Erythroblast (primary cell): Measurements from ENCODE around the gene CAV1.
"Not testable (repeated sequence)": the region's sequence is repeated elsewhere in the genome, so short reads cannot be mapped to it uniquely, and the experiment has no call there.

Experiments used
- DNase-seq, 2 experiments: peaks; one replicate each; lab custom pipeline; 2025; lab: John Stamatoyannopoulos, UW
- GATA1 ChIP-seq: IDR thresholded peaks from 2 replicates; pipeline ENCODE4 v1.6.1; 2011; ENCODE audit warnings: low read depth, mild to moderate bottlenecking, control low read depth, low read length, moderate library complexity
- POLR2A ChIP-seq: IDR thresholded peaks from 2 replicates; pipeline ENCODE4 v1.6.1; 2011; ENCODE audit warnings: mild to moderate bottlenecking, low read length

The CAV1 gene, protein sequence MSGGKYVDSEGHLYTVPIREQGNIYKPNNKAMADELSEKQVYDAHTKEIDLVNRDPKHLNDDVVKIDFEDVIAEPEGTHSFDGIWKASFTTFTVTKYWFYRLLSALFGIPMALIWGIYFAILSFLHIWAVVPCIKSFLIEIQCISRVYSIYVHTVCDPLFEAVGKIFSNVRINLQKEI

DNA sequence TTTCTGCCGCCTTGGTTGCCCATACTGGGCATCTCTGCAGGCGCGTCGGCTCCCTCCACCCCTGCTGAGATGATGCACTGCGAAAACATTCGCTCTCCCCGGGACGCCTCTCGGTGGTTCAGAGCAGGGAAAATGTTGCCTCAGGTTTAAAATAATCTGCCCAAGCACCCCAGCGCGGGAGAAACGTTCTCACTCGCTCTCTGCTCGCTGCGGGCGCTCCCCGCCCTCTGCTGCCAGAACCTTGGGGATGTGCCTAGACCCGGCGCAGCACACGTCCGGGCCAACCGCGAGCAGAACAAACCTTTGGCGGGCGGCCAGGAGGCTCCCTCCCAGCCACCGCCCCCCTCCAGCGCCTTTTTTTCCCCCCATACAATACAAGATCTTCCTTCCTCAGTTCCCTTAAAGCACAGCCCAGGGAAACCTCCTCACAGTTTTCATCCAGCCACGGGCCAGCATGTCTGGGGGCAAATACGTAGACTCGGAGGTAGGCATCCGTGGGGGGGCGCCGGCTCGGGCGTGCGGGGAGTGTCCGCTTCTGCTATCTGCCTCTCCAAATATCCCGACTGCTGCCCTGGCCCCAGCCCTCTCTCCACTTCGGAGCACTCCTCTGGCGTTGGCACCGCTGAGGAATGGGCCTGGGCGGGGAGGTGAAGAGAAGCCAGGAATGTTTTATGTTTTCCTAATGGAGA is at the start of gene CAV1:
TSS of gene CAV1 (plus strand) at position 428 of the 689 bp plus-strand sequence. CDS start at position 455, 27 bp downstream.
- TF ChIP-seq GATA1: no peak
- TF ChIP-seq POLR2A: no peak
- DNase-seq: peak; percentile 58 to 66

DNA sequence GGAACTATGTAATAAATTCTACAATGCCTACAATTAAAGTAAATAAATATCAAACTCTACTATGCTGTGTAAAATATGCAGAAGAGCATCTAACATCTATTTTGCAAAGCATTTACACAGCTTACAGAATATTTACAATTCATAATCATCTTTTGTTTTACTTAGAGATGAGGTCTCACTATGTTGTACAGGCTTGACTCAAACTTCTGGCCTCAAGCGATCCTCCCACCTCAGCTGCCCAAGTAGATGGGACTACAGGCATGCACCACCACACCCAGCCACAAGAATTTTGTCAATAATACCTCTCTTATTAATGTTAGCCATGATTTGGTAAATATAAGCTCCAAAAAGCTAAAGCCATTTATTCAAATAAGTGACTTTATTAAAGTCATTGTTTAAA is 47.2 kb upstream of the CAV1 start:
- no peak for TF ChIP-seq GATA1
- TF ChIP-seq POLR2A: no peak
- no peak for DNase-seq

DNA sequence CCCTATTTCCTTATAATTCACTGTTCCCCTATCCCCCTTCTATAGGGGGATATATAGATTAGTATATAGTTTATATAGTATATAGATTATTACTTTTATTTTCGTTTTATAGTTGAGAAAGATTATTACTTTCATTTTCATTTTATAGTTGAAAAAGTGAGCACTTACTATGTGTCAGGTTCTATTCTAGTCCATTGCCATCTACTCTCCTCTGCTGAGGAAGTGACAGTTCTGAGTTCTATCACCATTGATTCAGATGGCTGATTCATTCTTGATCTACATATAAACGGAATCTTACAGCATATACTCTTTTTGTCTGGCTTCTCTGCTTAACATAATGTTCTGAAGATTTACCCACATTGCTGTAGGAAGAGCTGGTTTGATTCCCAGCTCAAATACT is 46.0 kb upstream of the CAV1 start:
- TF ChIP-seq GATA1: no peak
- no peak for TF ChIP-seq POLR2A
- DNase-seq: no peak

DNA sequence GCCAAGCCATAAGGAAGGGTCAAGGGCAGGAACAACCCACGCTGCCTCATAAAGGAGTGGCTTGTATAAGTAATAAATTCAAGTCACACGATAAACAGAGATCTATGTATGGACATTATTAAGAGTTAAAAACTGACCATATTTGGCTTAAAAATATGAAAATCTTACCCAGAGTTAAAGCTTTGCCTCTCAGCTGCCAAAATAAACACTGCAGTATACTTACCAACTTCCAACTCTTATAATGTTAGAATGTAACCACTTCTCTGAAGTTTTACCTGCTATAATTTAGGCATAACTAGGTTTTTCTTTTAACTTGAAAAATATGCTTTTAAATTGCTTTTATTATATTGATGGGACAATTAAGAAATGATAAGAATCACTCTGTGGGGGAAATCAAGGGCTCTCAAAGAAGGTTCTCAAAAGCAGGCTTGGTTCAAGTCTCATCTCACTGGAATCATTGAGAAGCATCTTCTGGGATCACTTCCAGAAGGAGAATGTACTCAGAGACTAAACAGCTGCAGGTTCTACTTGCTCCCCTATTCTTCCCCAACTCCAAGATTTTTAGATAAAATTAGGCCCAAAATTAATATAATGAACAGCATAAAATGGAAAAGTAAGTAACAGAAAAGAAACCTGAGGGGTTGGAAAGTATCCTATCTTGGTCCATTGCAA is 41.4 kb upstream of the CAV1 start:
- TF ChIP-seq GATA1 (no peak), POLR2A (no peak)
- DNase-seq: no peak

DNA sequence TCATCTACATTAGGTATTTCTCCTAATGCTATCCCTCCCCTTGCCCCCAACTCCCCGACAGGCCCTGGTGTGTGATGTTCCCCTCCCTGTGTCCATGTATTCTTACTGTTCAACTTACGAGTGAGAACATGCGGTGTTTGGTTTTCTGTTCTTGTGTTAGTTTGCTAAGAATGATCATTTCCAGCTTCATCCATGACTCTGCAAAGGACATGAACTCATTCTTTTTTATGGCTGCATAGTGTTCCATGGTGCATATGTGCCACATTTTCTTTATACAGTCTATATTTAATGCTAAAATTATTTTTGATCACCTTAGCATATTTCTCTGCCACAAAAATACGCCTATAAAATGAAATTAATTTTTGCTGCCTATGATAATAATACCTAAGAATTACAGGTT is 40.4 kb upstream of the CAV1 start:
- DNase-seq: not testable (repeated sequence)

DNA sequence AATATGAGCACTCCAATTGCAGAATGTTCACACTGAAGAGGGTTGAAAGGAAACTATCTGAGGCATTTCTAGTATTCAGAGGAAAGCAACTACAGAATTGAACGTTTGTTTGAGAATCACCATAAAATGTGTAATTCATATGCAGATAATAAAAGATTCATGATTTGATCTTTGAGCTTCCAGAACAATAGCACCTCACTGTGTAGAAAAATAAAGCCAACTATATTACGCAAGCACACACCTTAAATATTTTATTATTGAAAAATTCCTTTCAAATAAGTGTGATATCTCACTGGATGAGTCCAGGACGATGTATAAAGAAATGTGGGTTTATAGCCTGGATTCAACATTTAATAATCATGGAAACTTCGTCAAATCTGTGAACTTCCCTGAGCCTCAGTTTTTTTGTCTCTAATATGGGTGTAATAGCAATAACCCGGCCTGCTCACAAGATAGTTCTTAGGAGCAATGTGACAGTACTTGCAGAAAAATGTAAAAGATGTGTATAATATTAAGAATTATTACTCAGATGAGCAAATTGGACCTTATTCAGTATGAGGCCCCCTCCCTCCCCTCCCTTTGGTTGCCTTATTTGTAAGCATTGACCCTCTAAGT is 36.8 kb upstream of the CAV1 start:
- no peak for TF ChIP-seq GATA1
- TF ChIP-seq POLR2A: no peak
- no peak for DNase-seq

DNA sequence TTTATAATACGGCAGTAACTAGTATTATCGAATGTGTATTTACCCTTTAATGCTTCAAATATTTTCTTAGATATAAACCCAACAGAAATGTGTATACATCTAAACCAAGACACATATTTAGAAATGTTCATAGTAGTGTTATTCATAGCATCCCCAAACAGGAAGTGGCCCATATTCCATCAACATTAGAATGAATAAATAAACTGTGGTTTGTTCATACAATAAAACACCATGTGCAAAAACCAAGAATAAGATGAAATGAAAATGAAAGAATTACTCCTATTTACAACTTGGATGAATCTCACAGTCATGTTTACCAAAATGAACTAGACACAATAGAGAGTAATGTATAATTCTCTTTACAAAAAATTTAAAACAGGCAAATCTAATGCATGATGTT is 34.5 kb upstream of the CAV1 start:
- DNase-seq: no peak
- TF ChIP-seq GATA1 (no peak), POLR2A (no peak)

DNA sequence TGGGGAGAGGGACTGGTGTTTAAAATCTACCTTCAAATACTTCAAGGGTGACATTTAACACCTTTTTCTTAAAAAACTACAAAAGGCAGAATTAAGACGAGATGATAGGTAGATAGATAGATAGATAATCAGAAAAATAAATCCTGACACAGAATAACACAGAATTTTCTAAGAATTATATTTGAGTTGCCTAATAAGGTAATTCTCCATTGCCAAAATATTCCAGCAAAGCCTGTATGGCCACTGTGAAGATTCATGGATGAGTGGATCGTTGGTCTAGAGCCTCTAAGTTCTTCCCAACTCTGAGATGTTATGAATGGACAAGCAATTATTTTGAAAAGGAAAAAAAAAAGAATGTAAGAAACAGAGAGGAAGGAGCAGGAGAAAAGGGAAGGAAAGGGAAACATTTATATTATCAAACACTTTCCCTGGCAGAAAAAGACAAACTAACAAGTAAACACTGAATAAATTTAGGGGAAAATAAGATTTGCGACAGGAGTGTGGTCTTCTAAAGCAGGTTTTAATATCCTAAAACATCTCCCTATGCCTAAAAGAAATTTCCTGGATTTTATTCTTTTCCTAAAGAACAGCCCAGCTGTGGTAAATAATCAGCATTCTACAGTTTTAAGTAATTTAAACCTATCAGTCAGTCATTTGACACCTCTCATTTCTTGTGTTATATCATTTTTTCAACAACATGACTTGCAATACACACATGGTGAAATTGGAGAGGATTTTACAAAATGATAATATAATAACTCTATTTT is 32.8 kb upstream of the CAV1 start:
- TF ChIP-seq GATA1 (no peak), POLR2A (no peak)
- DNase-seq: no peak

DNA sequence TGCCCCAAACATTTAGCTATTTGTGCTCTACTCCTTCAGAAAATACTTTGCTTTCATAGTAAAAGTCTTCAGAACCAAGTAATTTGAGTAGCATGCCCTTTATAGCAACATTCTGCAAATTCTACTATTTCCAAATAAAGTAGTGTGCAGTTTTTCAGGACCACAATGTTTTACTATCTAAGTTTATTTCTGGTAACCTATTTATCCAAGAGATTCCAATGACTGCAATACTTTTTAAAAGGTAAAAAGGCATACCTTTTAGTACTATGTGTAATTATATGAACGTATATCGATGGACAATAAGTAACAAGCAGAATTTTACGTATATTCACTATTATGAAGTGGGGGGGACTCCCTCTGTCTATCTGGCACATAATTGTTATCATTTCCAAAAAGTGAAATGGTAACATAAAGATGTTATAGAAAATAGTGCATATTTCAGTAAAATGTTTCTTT is 32.2 kb upstream of the CAV1 start:
- no peak for TF ChIP-seq GATA1
- no peak for TF ChIP-seq POLR2A
- DNase-seq: no peak

DNA sequence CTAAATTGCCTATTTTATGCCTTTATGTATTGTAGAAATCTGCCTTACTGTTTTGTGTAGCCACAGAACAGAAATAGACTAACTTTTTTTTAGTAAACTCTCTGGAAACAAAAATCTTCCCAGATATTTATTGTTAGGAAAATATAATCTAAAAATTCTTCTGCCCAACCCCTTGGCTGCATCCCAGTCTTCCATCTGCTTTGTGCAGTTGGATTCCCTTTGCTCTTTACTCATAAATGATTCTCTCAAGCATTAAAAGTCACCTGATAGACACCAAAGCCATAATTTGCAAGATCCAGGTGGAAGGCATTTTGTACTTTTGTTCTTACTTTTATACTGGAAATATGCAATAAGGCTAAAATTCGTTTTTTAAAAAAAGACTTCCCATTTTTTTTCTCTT is 31.4 kb upstream of the CAV1 start:
- TF ChIP-seq GATA1 (no peak), POLR2A (no peak)
- DNase-seq: no peak

DNA sequence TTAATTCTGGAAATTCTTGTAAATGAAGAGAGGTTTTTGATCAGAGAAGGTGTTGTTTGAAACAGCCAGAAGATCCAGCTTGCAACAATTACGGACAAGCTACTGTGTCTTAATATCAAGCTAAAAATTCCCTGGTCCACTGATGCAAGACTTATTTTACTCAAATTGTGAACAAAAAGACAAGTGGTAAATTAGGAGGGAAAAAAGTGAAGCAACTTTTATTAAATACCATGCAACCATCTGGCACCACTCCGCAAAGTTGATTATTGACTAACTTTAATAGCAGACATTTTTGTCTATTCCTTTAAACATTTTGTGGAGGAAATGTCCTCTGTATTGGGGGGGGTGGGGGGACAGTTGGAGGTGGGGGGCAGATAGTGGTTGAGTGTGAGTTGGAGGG is 30.4 kb upstream of the CAV1 start:
- DNase-seq: no peak
- TF ChIP-seq GATA1 (no peak), POLR2A (no peak)

DNA sequence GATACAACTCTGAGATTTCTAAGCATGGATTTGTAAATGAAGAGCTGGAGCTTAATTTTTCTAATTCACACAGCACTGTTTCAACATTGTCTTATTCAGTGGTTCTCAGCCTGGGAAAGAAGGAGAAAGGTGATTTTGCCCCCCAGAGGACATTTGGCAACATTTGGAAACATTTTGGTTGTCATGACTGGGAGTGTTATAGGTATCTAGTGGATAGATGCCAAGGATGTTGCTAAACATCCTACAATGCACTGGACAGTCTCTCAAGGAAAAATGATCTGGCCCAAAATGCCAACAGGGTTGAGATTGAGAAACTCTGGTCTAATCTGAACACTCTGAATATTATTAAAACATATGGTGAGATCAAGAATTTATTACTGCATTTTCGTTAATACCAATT is 29.1 kb upstream of the CAV1 start:
- no peak for DNase-seq

DNA sequence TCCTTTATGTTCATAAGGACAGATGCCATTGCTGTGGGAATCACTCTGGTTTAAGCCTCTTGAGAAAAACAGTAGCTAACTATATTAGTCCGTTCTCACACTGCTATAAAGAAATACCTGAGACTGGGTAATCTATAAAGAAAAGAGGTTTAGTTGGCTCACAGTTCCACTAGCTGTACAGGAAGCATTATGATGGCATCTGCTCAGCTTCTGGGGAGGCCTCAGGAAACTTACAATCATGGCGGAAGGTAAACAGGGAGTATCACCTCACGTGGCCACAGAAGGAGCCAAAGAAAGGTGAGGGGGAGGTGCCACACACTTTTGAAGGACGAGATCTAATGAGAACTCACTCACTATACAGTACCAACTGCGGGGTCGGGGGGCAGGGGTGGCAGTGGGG is 28.2 kb upstream of the CAV1 start:
- TF ChIP-seq POLR2A: no peak
- no peak for TF ChIP-seq GATA1
- DNase-seq: no peak

More for the DNA sequence above, 29.1 kb upstream of the CAV1 start:
- no peak for TF ChIP-seq POLR2A

DNA sequence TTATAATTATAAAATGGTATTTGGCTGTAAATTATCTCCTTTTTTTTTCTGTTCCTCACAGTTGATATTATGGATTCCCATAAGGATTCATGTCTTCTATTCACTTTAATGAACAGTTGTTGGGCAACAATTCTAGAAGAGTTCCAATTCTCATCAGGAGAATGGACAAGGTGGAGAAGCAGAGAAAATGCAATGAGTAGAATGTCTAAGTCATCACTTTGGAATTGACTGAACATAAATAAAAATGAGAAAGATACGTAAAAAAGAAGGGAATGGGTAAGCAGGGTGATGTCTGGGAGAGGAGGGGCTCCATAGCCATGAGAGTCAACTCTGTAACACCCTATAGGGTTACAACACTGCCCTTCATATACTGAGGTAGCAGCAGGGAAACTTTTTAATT is 27.1 kb upstream of the CAV1 start:
- no peak for DNase-seq
- TF ChIP-seq GATA1 (no peak), POLR2A (no peak)
